ENCODE measurements around the gene PRH2. TPM values are rescaled to one million over a fixed set of nuclear protein-coding genes. Genes with fewer than 3 reads are reported as not detected.

Gene PRH2
- total RNA-seq, 4 donors from 2014 or later: not detected

DNA sequence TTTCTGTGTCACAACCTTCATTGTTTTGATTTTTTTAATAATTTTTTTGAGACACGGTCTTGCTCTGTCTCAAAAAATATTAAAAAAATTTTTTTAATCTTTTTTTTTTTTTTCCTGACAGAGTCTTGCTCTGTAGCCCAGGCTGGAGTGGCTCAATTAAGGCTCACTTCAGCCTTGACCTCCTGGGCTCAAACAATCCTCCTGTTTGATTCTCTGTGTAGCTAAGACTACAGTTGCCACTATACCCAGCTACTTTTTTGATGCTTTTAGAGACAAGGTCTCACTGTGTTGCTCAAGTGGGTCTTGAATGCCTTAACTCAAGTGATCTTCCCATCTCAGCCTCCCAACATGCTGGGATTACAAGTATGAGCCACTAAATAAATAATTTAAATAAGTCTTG, 9.2 kb upstream of the PRH2 start:
- WGBS, 2 donors: 92 to 97% methylated on average over 1 of the region's 1 CpG
- intact Hi-C loops (cut with DNase I; ENCODE audit: low total_unique reads): no loop called here
- no peak for DNase-seq (ENCODE audit: low spot score in 2 of 2)
- no peak overlapping the region for H3K4me3 ChIP-seq (ENCODE audit: low read depth, poor library complexity, severe bottlenecking)
- TF ChIP-seq, protein P1, sequence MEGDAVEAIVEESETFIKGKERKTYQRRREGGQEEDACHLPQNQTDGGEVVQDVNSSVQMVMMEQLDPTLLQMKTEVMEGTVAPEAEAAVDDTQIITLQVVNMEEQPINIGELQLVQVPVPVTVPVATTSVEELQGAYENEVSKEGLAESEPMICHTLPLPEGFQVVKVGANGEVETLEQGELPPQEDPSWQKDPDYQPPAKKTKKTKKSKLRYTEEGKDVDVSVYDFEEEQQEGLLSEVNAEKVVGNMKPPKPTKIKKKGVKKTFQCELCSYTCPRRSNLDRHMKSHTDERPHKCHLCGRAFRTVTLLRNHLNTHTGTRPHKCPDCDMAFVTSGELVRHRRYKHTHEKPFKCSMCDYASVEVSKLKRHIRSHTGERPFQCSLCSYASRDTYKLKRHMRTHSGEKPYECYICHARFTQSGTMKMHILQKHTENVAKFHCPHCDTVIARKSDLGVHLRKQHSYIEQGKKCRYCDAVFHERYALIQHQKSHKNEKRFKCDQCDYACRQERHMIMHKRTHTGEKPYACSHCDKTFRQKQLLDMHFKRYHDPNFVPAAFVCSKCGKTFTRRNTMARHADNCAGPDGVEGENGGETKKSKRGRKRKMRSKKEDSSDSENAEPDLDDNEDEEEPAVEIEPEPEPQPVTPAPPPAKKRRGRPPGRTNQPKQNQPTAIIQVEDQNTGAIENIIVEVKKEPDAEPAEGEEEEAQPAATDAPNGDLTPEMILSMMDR (IDR thresholded peaks at IDR 0.05): no peak
- no peak for TF ChIP-seq POLR2A (IDR thresholded peaks at IDR 0.05)

DNA sequence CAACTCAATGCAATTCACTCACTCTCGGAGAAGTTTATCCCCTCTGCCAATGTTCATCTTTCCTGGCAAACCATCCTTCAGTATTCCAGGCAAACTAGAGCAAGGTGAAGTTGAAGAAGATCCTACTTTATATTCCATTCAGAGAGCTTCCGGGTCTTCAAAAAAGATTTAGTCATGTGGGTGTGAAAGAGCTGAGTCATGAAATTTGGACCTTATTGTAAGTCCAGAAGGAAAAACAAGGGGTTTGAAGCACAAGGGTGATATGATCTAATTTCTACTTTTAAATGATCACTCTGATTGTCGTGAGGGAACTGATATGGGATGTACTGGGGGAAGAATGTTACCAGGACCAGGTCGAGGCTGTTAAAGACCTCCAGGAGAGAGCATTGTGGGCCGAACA, 2.8 kb upstream of the PRH2 start:
- TF ChIP-seq, protein P1 (IDR thresholded peaks at IDR 0.05): no peak
- TF ChIP-seq POLR2A (IDR thresholded peaks at IDR 0.05): no peak
- no peak for DNase-seq (ENCODE audit: low spot score in 2 of 2)
- intact Hi-C loops (cut with DNase I; ENCODE audit: low total_unique reads): no loop called here
- WGBS, 2 donors: 95% methylated on average over 5 of the region's 5 CpGs
- no peak overlapping the region for H3K4me3 ChIP-seq (ENCODE audit: low read depth, poor library complexity, severe bottlenecking)

DNA sequence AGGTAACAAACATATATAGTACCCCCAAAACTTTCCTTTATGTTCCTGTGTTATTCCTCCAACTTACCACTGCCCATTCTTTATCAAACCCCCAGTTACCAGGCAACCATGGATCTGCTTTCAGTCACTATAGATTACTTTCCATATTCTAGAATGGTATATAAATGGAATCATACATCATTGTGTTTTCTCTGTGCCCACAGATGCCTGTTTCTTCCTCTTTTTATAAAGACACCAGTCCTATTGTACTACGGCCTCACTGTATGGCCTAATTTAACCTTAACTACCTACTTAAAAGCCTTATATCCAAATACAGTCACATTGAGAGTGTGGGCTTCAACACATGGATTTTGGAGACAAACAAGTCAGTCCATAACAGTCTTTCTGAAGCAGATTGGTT, 7.5 kb downstream of the PRH2 start:
- H3K4me3 ChIP-seq (ENCODE audit: low read depth, poor library complexity, severe bottlenecking): no peak overlapping the region
- no peak for DNase-seq (ENCODE audit: low spot score in 2 of 2)
- 88 to 91% methylated on average over 1 of the region's 1 CpG for WGBS, 2 donors
- intact Hi-C loops (cut with DNase I; ENCODE audit: low total_unique reads): no loop called here
- TF ChIP-seq, protein P1 (IDR thresholded peaks at IDR 0.05): no peak
- TF ChIP-seq POLR2A (IDR thresholded peaks at IDR 0.05): no peak

DNA sequence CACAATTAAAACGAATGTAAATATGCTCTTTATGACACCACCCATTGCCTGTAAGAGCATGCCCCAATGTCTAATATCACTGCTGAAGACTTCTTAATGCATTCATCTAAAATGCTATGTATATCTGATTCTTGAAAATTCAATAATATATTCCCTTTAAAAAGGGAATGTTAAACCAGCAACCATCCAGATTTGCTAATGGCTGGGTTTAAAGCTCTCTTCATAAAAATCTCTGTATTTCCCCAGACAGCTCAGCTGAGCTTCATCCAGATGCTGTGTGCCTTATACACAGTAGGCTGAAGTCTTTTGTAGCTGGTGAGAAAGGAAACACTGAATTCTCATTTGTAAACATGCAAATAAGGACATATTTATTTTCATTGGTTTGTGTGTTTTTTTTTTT, 10.1 kb downstream of the PRH2 start, which contains the start of gene TAS2R14:
TSS of gene TAS2R14 (minus strand) at position 101 of the 400 bp plus-strand sequence. CDS start at position 45, 56 bp downstream.
- intact Hi-C loops (cut with DNase I; ENCODE audit: low total_unique reads): no loop called here
- 58% methylated on average over 1 of the region's 1 CpG for WGBS, 2 donors
- TF ChIP-seq, protein P1 (IDR thresholded peaks at IDR 0.05): no peak
- TF ChIP-seq POLR2A (IDR thresholded peaks at IDR 0.05): no peak
- no peak within 1 kb of the TSS for H3K4me3 ChIP-seq (ENCODE audit: low read depth, poor library complexity, severe bottlenecking)
- DNase-seq (ENCODE audit: low spot score in 2 of 2): no peak

DNA sequence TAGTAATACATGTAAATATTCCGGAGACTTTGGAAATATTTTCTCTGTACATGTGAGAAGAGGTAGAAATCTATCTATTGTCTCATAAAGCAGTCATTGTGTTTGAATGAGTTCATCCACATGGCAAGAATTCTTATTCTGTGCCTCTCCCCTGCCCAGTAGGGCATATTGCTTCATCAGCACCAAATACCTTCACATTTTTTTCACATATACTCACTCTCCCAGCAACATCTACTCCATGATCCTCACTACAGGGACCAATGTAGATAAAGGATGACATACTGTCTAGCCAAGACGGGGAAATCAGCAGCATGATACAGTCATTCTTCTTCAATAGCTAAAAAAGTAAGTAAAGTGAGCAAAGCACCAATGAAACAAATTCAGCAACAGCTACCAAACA, 11.4 kb downstream of the PRH2 start:
- intact Hi-C loops (cut with DNase I; ENCODE audit: low total_unique reads): no loop called here
- H3K4me3 ChIP-seq (ENCODE audit: low read depth, poor library complexity, severe bottlenecking): no peak overlapping the region
- no peak for TF ChIP-seq POLR2A (IDR thresholded peaks at IDR 0.05)
- TF ChIP-seq, protein P1 (IDR thresholded peaks at IDR 0.05): no peak
- WGBS, 2 donors: 87 to 93% methylated on average over 2 of the region's 2 CpGs
- no peak for DNase-seq (ENCODE audit: low spot score in 2 of 2)

DNA sequence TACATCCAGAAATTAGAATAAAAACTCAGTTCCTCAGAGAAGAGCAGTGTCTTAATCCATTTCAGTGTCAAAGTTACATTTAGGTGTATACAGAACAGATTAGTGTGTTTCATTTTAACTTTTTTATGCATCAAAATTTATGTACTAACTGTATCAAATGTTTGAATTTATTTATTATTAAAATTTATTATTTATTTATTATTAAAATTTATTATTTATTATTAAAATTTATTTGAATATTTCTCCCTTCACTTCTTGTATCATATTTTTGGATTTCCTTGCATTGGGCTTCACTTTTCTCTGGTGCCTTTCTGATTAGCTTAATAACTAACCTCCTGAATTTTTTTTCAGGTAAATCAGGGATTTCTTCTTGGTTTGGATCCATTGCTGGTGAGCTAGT, 12.3 kb downstream of the PRH2 start:
- no peak overlapping the region for H3K4me3 ChIP-seq (ENCODE audit: low read depth, poor library complexity, severe bottlenecking)
- TF ChIP-seq, protein P1 (IDR thresholded peaks at IDR 0.05): no peak
- intact Hi-C loops (cut with DNase I; ENCODE audit: low total_unique reads): no loop called here
- DNase-seq (ENCODE audit: low spot score in 2 of 2): no peak
